HUES48 (cell line): Measurements from ENCODE around the gene RFX1.
A peak's percentile ranks its signal among the peaks of the same experiment; 100 is the strongest.

Experiments
- H3K27ac ChIP-seq: one replicate; pipeline ENCODE4 v1.7.0; 2013; ENCODE audit warnings: low read depth, low read length, inconsistent platforms
- H3K27me3 ChIP-seq: 2 replicates; pipeline ENCODE4 v1.6.1; 2013; ENCODE audit warnings: mild to moderate bottlenecking, low read length; ENCODE audit not compliant: control insufficient read depth, insufficient read depth
- H3K36me3 ChIP-seq: 2 replicates; pipeline ENCODE4 v1.6.1; 2013; ENCODE audit warnings: low read length; ENCODE audit not compliant: control insufficient read depth, insufficient read depth
- H3K4me1 ChIP-seq: 2 replicates; pipeline ENCODE4 v1.6.1; 2013; ENCODE audit warnings: mild to moderate bottlenecking, low read length; ENCODE audit not compliant: control insufficient read depth, insufficient read depth
- H3K4me3 ChIP-seq: 2 replicates; pipeline ENCODE4 v1.5.1; 2013; ENCODE audit warnings: mild to moderate bottlenecking, low read depth, low read length
- H3K9ac ChIP-seq: 2 replicates; pipeline ENCODE4 v1.6.1; 2013; ENCODE audit warnings: mild to moderate bottlenecking, low read depth, low read length, moderate library complexity
- H3K9me3 ChIP-seq: 2 replicates; pipeline ENCODE4 v1.6.1; 2013; ENCODE audit warnings: low read length; ENCODE audit not compliant: control insufficient read depth, insufficient read depth

RFX1 gene

DNA sequence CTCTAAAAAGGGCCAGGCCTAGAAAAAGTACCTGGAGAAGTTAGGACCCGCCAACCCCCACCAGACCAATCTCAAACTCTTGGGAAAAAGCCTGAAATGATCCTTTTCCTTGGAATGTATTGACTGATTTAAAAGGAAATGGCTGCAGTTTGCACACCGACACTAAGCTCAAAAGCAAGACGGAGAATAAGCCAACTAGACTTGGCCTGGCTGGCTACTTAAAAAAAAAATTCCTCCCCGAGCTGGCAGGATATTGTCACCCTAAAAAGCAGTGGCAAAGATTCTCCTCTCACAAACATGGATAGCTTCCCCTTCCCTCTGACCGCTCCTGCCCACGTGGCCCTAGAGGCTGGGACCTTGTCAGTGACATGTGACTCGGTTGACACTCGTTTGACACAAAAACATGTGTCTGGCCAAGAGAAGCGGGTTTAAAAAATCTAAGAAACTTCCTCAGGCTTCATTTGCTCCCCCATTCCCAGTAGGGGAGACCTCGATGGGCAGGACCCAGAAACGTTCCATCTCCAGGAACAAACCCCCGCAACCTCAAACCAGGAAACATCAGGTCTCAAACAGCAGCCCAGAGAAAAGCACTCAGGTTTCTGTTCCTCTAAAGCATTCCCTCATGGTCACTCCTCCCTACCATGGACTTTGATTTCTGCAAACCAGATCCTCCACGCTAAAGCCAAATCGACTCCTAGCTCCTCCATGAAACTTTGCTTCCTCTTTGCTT, 1.3 kb downstream of the RFX1 start:
- peak overlapping the region; percentile 59 for H3K27ac ChIP-seq
- no peaks in the 10 kb centered on the region for H3K36me3 ChIP-seq
- H3K9ac ChIP-seq: no peak overlapping the region
- peaks cover 5% of the 10 kb centered on the region; the same call in 1 of the 2 replicates for H3K4me1 ChIP-seq
- no peak overlapping the region; the same call in 1 of the 2 replicates for H3K4me3 ChIP-seq
- H3K9me3 ChIP-seq: no peaks in the 10 kb centered on the region
- H3K27me3 ChIP-seq: no peaks in the 10 kb centered on the region

DNA sequence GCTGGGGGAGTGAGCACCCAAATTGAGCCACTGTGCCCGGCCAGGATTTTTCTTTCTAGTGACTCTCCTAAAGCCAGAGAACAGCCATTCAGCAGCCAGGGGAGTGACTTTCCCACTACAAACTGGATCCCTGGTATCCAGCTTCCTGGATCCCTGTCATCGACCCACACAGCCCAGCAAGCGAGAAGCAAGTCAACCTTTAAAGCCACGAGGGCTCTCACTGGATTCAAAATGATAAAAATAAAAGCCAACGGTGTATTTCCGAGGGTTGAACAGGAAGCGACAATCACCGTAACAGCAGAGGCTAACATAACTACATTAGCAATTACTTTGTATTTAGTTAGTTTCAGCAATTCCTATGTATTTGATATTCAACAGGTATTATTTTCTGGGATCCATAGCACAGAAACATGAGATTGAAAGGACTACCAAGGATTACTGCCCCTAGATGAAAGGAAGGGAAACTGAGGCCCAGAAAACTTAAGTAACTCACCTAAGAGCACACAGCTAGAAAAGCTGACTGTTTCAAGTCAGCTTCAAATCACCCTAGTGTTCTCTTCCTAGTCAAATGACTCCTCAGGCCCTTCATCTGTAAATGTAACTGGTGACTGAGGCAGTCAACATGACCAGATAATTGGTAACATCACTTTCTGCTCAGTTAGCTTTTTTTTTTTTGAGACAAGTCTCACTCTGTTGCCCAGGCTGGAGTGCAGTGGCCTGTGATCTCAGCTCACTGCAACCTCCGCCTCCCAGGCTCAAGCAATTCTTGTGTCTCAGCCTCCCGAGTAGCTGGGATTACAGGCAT, 2.7 kb downstream of the RFX1 start:
- Histone ChIP-seq H3K27ac (no peak overlapping the region), H3K27me3 (no peaks in the 10 kb centered on the region), H3K36me3 (0 out of 2 replicates have a peak, but pooled peaks cover 3% of the 10 kb centered on the region), H3K9ac (no peak overlapping the region), H3K9me3 (peaks cover 9% of the 10 kb centered on the region), H3K4me3 (no peak overlapping the region), H3K4me1 (peaks cover 5% of the 10 kb centered on the region; the same call in 1 of the 2 replicates)

DNA sequence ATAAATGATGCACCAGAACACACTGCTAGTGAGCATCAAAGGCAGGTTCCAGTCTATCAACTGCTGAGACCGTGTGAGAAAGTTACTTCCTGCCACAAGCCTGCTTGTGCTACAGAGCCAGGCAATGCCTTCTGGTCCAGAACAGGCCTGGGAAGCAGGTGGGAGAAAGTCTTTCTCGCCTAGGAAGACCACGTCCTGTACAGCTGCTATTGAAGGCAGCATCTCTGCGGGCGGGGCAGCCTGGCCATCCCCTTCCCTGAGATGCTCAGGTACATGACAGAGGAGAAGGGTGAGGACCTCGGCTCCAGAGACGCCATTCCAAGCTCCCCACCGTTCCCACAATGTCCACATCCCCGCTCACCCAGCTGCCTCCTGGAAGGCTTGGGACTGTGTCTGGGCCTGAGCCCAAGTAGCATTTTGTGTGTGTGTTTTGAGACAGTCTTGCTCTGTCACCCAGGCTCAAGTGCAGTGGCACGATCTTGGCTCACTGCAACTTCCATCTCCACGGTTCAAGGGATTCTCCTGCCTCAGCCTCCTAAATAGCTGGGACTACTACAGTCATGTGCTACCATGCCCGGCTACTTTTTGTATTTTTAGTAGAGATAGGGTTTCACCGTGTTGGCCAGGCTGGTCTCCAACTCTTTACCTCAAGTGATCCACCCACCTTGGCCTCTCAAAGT, 3.4 kb downstream of the RFX1 start:
- Histone ChIP-seq H3K4me3 (no peak overlapping the region), H3K27ac (no peak overlapping the region)

DNA sequence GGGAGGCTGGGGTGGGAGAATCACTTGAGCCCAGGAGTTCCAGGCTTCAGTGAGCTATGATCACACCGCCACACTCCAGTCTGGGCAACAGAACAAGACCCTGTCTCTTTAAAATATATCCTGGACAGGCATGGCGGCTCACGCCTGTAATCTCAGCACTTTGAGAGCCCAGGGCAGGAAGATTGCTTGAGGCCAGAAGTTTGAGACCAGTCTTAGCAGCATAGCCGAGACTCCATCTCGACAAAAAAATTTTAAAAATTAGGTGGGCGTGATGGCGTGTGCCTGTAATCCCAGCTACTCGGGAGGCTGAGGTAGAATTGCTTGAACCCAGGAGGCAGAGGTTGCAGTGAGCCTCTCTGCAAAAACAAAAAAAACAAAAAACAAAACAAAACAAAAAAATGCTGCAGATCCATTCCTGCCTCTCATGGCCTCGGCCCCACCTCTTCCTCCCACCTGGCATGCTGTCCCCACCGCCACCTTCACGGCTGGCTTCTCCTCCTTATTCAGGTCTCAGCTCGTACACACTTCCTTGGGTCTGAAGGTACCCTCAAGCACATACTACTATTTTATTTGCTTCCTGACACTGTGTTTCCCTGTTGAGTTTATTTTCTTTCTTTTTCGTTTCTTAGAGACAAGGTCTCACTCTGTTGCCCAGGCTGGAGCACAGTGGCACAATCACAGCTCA, 5.3 kb downstream of the RFX1 start:
- H3K27ac ChIP-seq: no peak overlapping the region
- H3K4me1 ChIP-seq: peaks cover 5% of the 10 kb centered on the region; the same call in 1 of the 2 replicates
- peaks cover 10% of the 10 kb centered on the region for H3K9me3 ChIP-seq
- H3K27me3 ChIP-seq: no peaks in the 10 kb centered on the region
- H3K4me3 ChIP-seq: no peak overlapping the region
- H3K36me3 ChIP-seq: peaks cover 7% of the 10 kb centered on the region; the same call in 1 of the 2 replicates
- H3K9ac ChIP-seq: no peak overlapping the region

More for the DNA sequence above, 3.4 kb downstream of the RFX1 start:
- H3K4me1 ChIP-seq: peaks cover 5% of the 10 kb centered on the region; the same call in 1 of the 2 replicates
- H3K9ac ChIP-seq: no peak overlapping the region
- H3K36me3 ChIP-seq: 0 out of 2 replicates have a peak, but pooled peaks cover 3% of the 10 kb centered on the region
- H3K27me3 ChIP-seq: no peaks in the 10 kb centered on the region
- H3K9me3 ChIP-seq: peaks cover 10% of the 10 kb centered on the region

DNA sequence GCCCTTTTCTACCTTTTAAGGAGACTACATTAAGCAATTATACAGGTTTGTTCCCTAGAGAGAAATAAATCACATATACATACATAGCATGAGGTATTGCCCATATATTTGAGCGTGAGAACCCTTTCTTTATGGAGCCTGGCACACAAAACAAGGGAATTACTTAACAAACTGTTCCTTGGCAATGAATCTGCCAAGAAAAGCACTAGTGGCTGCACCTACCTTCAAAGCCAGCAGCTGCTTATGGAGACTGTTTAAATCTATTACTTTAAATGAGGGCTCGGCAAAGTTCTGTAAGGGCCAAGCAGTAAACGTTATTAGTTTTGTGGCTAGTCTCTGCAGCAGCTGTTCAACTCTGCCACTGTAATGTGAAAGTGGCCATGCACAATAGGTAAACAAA, 7.0 kb downstream of the RFX1 start:
- Histone ChIP-seq H3K36me3 (peaks cover 7% of the 10 kb centered on the region; the same call in 1 of the 2 replicates), H3K27ac (no peak overlapping the region), H3K9ac (no peak overlapping the region), H3K27me3 (no peaks in the 10 kb centered on the region), H3K4me3 (no peak overlapping the region), H3K9me3 (peaks cover 10% of the 10 kb centered on the region), H3K4me1 (no peaks in the 10 kb centered on the region)

DNA sequence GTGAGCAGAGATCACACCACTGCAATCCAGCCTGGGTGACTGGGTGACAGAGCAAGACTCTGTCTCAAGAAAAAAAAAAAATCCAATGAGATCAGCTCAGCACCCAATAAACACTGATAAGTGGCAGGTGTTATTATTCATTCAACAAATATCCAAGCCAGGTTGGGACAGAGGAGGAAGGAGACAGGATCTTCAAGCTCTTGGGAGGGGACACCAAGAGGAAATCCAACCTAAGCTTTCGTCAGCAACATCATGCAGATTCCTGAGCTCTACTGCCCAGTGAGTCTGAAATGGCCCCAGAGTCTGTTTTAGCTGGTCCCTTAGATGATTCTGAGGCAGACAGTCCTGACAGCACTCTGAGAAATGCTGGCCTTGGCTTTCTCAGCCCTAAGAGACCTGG, 7.7 kb downstream of the RFX1 start:
- H3K36me3 ChIP-seq: peaks cover 7% of the 10 kb centered on the region; the same call in 1 of the 2 replicates
- peaks cover 10% of the 10 kb centered on the region for H3K9me3 ChIP-seq
- H3K27ac ChIP-seq: no peak overlapping the region
- H3K4me3 ChIP-seq: no peak overlapping the region
- no peaks in the 10 kb centered on the region for H3K27me3 ChIP-seq
- no peaks in the 10 kb centered on the region for H3K4me1 ChIP-seq
- H3K9ac ChIP-seq: no peak overlapping the region

DNA sequence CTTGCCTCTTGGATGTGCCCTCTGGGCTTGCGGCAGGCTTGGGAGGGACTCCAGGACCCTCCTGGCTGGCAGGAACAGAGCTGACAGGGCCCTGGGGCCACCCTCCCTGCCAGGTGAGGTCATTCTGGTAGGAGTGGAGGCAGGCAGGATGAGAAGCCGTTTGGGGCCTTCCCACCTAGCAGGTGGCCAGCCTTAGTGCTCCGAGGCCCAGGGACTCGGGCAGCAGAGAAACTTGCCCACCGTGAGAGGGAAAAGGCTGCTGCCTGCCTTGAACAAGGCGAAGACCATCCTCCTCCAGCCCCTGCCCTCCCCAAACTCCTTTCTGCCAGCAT, 8.5 kb downstream of the RFX1 start:
- H3K4me1 ChIP-seq: no peaks in the 10 kb centered on the region

DNA sequence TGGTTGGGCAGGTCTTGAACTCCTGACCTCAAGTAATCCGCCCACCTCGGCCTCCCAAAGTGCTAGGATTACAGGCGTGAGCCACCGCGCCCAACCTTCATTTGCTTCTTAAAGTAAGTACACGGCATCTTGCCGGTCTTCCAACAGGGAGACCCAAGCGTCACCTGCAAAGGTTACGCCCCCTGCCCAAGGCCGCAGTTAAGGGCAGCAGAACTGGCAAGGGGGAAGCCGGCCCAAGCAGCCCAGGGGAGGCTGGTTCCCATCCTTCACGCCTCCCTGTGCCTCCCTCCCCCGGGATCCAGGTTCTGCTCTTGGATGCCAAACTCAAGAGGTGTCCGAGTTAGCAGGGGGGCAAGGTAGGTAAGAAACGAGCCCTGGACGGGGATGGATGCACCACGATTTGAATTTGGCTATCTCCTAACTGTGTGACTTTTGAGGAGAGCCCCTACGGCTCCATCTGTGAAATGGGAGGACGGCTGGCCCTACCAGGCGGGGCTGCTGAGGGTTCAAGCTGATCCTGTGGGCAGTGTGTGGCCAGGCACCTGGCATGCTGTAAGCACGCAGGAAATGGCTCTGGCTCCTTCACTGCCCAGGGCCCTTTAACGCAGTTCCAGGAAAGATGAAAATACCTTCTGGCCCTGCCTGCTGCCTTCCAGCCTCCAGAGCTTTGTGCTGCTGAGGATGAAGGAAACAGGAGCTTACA, 9.0 kb downstream of the RFX1 start:
- H3K36me3 ChIP-seq: peaks cover 17% of the 10 kb centered on the region
- H3K27ac ChIP-seq: no peak overlapping the region
- H3K4me1 ChIP-seq: no peaks in the 10 kb centered on the region
- H3K9ac ChIP-seq: no peak overlapping the region
- no peak overlapping the region for H3K4me3 ChIP-seq
- no peaks in the 10 kb centered on the region for H3K27me3 ChIP-seq
- peaks cover 10% of the 10 kb centered on the region for H3K9me3 ChIP-seq

More for the DNA sequence above, 8.5 kb downstream of the RFX1 start:
- Histone ChIP-seq H3K9ac (no peak overlapping the region), H3K36me3 (peaks cover 12% of the 10 kb centered on the region; the same call in 1 of the 2 replicates), H3K9me3 (peaks cover 10% of the 10 kb centered on the region), H3K4me3 (no peak overlapping the region), H3K27ac (no peak overlapping the region), H3K27me3 (no peaks in the 10 kb centered on the region)

DNA sequence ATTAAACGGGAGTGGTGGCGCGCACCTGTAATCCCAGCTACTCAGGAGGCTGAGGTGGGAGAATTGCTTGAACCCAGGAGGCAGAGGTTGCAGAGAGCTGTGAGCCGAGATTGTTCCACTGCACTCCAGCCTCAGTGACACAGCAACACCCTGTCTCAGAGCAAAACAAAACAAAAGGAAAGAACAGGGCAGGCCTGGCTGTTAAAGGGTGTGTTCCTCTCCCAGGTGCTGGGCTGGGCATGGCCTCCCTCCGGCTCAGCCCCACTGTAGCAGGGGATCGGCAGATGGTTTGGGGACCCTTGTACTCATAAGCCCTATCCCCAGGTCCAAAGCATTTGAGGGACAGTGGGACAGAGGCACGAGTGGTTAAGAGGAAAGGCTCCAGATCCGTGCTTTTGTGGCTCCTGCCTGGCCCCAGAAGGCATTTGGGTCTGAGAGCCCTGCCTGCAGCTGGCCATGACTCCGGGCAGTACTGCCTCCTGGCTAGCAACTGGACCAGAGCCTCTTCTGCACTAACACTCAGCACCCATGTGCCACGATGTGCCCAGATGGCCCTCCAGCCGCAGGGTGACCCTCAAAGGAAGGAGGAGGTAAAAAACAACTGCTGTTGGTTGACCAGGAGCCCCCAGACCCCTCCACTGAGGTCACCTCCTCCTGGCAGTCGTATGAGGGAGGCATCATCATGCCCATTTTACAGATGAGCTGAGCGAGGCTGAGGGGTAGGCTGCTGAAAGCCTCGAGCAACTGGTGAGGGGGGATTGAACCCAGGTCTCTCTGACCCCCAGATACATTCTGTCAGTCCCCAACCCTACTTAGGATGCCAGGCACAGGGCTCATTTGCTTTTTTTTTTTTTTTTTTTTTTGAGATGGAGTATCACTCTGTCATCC, 10.0 kb downstream of the RFX1 start:
- Histone ChIP-seq H3K27ac (no peak overlapping the region), H3K9me3 (peaks cover 10% of the 10 kb centered on the region), H3K9ac (no peak overlapping the region), H3K36me3 (peaks cover 17% of the 10 kb centered on the region), H3K4me1 (no peaks in the 10 kb centered on the region), H3K27me3 (no peaks in the 10 kb centered on the region), H3K4me3 (no peak overlapping the region)
